Endothelial cell of umbilical vein (primary cell): ENCODE measurements around the gene TAF9. TPM values are rescaled to one million over a fixed set of nuclear protein-coding genes. Genes with fewer than 3 reads are reported as not detected.
"Not testable (repeated sequence)": the region's sequence is repeated elsewhere in the genome, so short reads cannot be mapped to it uniquely, and the experiment has no call there.

ENCODE experiments used
- BruUV-seq: library from RNA; stranded (reverse); fragments of 400-500 nt; replicated peaks from 2 replicates; lab custom pipeline; 2021; lab: Mats Ljungman, UMichigan
- CTCF ChIA-PET: fragments of 300-600, 350-600 bp; sonication (Branson Sonifier 250); formaldehyde crosslinking; loops from one replicate; lab custom pipeline; 2021; ENCODE audit warnings: antibody characterized with exemption, inconsistent platforms; lab: Charles Lee
- POLR2A ChIA-PET: fragments of 300-600, 350-600 bp; sonication (Branson Sonifier 250); formaldehyde crosslinking; loops from one replicate; lab custom pipeline; 2021; ENCODE audit warnings: antibody characterized with exemption, inconsistent platforms; lab: Charles Lee
- DNase-seq: peaks from one replicate; pipeline ENCODE4 v3.0.0-alpha.2; 2011; ENCODE audit warnings: low read depth, low spot score
- FAIRE-seq: peaks from 2 replicates; lab custom pipeline; 2011; peaks lifted over from hg19 to GRCh38; lab: Jason Lieb, UNC
- H2AFZ ChIP-seq: 2 replicates; pipeline ENCODE4 v1.6.0; 2012; ENCODE audit warnings: low read depth, low read length, control low read depth, inconsistent platforms
- H3K27ac ChIP-seq: 2 replicates; pipeline ENCODE4 v1.5.1; 2011; ENCODE audit warnings: low read depth, mild to moderate bottlenecking, control low read depth, low read length, moderate library complexity; ENCODE audit not compliant: insufficient read depth
- H3K27me3 ChIP-seq, 2 experiments: 2 replicates each; pipeline versions ENCODE4 v1.6.0 to v1.6.1; 2011; ENCODE audit warnings: low read length in 2 of 2, mixed read lengths in 1 of 2; ENCODE audit not compliant: control insufficient read depth in 2 of 2, insufficient read depth in 2 of 2
- H3K36me3 ChIP-seq, 2 experiments: 2 replicates in 1 of 2; 3 replicates in 1 of 2; pipeline ENCODE4 v1.5.1; 2011; ENCODE audit warnings: low read length in 2 of 2, mild to moderate bottlenecking in 1 of 2, moderate library complexity in 1 of 2; ENCODE audit not compliant: control insufficient read depth in 2 of 2, insufficient read depth in 2 of 2; ENCODE audit errors: extremely low read depth in 1 of 2
- H3K4me1 ChIP-seq: 3 replicates; pipeline ENCODE4 v1.5.1; 2011; ENCODE audit warnings: mild to moderate bottlenecking, low read length; ENCODE audit not compliant: control insufficient read depth, insufficient read depth; ENCODE audit errors: extremely low read depth
- H3K4me2 ChIP-seq: 2 replicates; pipeline ENCODE4 v1.6.1; 2011; ENCODE audit warnings: low read length, control low read depth, mixed read lengths; ENCODE audit not compliant: insufficient read depth
- H3K4me3 ChIP-seq, 3 experiments: fragments of 200-600 bp in 1 of 3; sonication (generic), shearing (Covaris generic) in 1 of 3; replicated peaks in 1 of 3; 2 replicates each; pipeline ENCODE4 v1.5.1; 2011 to 2016; ENCODE audit warnings: control low read depth in 3 of 3, low read length in 3 of 3, mild to moderate bottlenecking in 2 of 3, inconsistent platforms in 1 of 3, low read depth in 1 of 3, moderate library complexity in 1 of 3; ENCODE audit not compliant: insufficient read depth in 1 of 3
- H3K79me2 ChIP-seq: 2 replicates; pipeline ENCODE4 v1.6.0; 2012; ENCODE audit warnings: low read length, inconsistent platforms; ENCODE audit not compliant: control insufficient read depth, insufficient read depth
- H3K9ac ChIP-seq: replicated peaks from 2 replicates; pipeline ENCODE3; 2011; ENCODE audit warnings: low read length, control low read depth; ENCODE audit not compliant: insufficient read depth; ENCODE audit errors: extremely low read depth
- H3K9me1 ChIP-seq: replicated peaks from 3 replicates; pipeline ENCODE4 v1.6.0; 2011; ENCODE audit warnings: mild to moderate bottlenecking, low read length; ENCODE audit not compliant: control insufficient read depth, insufficient read depth; ENCODE audit errors: extremely low read depth
- H3K9me3 ChIP-seq: replicated peaks from 2 replicates; pipeline ENCODE4 v1.5.1; 2012; ENCODE audit warnings: low read length, inconsistent platforms; ENCODE audit not compliant: control insufficient read depth, insufficient read depth
- H4K20me1 ChIP-seq: replicated peaks from 2 replicates; pipeline ENCODE3; 2011; ENCODE audit warnings: mild to moderate bottlenecking, low read length; ENCODE audit not compliant: control insufficient read depth, insufficient read depth; ENCODE audit errors: extremely low read depth
- CTCF ChIP-seq, 2 donors: IDR thresholded peaks; 1 replicate in 1 of 2; 2 replicates in 1 of 2; pipeline ENCODE4 v1.5.1; 2011; ENCODE audit warnings: low read length in 2 of 2, mild to moderate bottlenecking in 2 of 2, moderate library complexity in 2 of 2, control low read depth in 1 of 2, inconsistent platforms in 1 of 2, low read depth in 1 of 2; ENCODE audit not compliant: insufficient read depth in 1 of 2; ENCODE audit errors: extremely low read depth in 1 of 2
- POLR2AphosphoS5 ChIP-seq: IDR thresholded peaks from 2 replicates; pipeline ENCODE4 v1.6.1; 2012; ENCODE audit warnings: low read depth, mild to moderate bottlenecking, control low read depth, low read length, moderate library complexity; ENCODE audit not compliant: insufficient read depth
- dilution Hi-C: fragments of 300-500 bp; cut with MboI; formaldehyde crosslinking; loops from one replicate; pipeline ENCODE4 v1.15.0; 2019; ENCODE audit warnings: low sequenced_read_pairs; ENCODE audit not compliant: extremely low pct_ligation_motif_present
- intact Hi-C: fragments of 100-400 bp; cut with micrococcal nuclease; formaldehyde crosslinking; loops from one replicate; pipeline ENCODE4 v1.10.0; 2022
- polyA plus RNA-seq, 4 experiments: library from polyadenylated mRNA; depleted of rRNA in 3 of 4; stranded (reverse) in 3 of 4; unstranded in 1 of 4; fragments of >200 nt; gene quantifications; 2 replicates each; pipeline versions ENCODE4 v1.2.1 to v1.2.3, GENCODE V29; 2011 to 2012; ENCODE audit warnings: missing spikeins in 1 of 4
- total RNA-seq: library from RNA; stranded (reverse); gene quantifications from 2 replicates; pipeline ENCODE4 v1.2.3, GENCODE V29; 2021

TAF9 gene
- total and polyA plus RNA-seq, 2 donors (not counting 3 experiments of a cell fraction or from before 2014, with no cell fraction given): 67.8 to 84.8 TPM

GRCh38 chr5:69334793-69335268 is 34.5 kb downstream of the TAF9 start:
- H3K9me3 ChIP-seq: no peaks in the 10 kb centered on the region
- peaks cover 7% of the 10 kb centered on the region for H3K4me1 ChIP-seq
- FAIRE-seq: peak; percentile 90
- POLR2A ChIA-PET: no interaction called here
- DNase-seq: peak; percentile 69
- no peak overlapping the region for H3K4me3 ChIP-seq
- dilution Hi-C loops: no loop called here
- no peak overlapping the region for H3K9ac ChIP-seq
- H4K20me1 ChIP-seq: no peaks in the 10 kb centered on the region
- TF ChIP-seq CTCF (IDR thresholded peaks at IDR 0.05; ENCODE audit: extremely low read depth in 1 of 2, insufficient read depth in 1 of 2, low read depth in 1 of 2, low read length in 2 of 2) (peak; percentile 77 to 97), POLR2AphosphoS5 (no peak)
- H3K27me3 ChIP-seq: no peaks in the 10 kb centered on the region
- no peak overlapping the region for H3K4me2 ChIP-seq
- CTCF ChIA-PET: interaction anchor here (0.7 to 4.5 kb wide), 23 partner anchors 8 to 311 kb away, joined by 3 to 47 read pairs (median 4); partner anchors contain the start of genes CCNB1, CDK7 and SLC30A5
- no peaks in the 10 kb centered on the region for H3K36me3 ChIP-seq
- peak overlapping the region; percentile 40 for H2AFZ ChIP-seq
- no peak overlapping the region for H3K27ac ChIP-seq
- no peaks in the 10 kb centered on the region for H3K9me1 ChIP-seq
- intact Hi-C loops: loop anchor here (1.0 to 5.0 kb wide), 6 partner anchors 34 to 292 kb away; partner anchors contain the start of genes AK6, CCNB1, CDK7 and RAD17
- no TSS peak for BruUV-seq
- H3K79me2 ChIP-seq: no peaks in the 10 kb centered on the region

GRCh38 chr5:69333668-69334315 is 35.5 kb downstream of the TAF9 start:
- intact Hi-C loops: loop anchor here (1.0 to 5.0 kb wide), 7 partner anchors 35 to 290 kb away; partner anchors contain the start of genes AK6, CCNB1, CDK7 and RAD17
- H3K4me3 ChIP-seq, H3K9ac ChIP-seq, FAIRE-seq, H3K4me2 ChIP-seq, DNase-seq, BruUV-seq, H3K4me1 ChIP-seq, dilution Hi-C loops, H3K36me3 ChIP-seq, POLR2A ChIA-PET, H3K9me3 ChIP-seq, H3K27ac ChIP-seq, H3K27me3 ChIP-seq, H2AFZ ChIP-seq, H4K20me1 ChIP-seq, H3K9me1 ChIP-seq, H3K79me2 ChIP-seq: not testable (repeated sequence)
- CTCF ChIA-PET: interaction anchor here (0.9 to 4.5 kb wide), 14 partner anchors 9 to 310 kb away, joined by 3 to 47 read pairs (median 6); partner anchors contain the start of genes CCNB1, CDK7 and SLC30A5
